GM12874 (cell line): Measurements from ENCODE around the gene SPDYE6.

Experiments used
- TF ChIP-seq, protein P1 (sequence below): IDR thresholded peaks from 2 replicates; pipeline ENCODE4 v1.5.1; 2011; ENCODE audit warnings: low read depth, mild to moderate bottlenecking, control low read depth, low read length, moderate library complexity; ENCODE audit not compliant: insufficient read depth

The SPDYE6 gene

DNA sequence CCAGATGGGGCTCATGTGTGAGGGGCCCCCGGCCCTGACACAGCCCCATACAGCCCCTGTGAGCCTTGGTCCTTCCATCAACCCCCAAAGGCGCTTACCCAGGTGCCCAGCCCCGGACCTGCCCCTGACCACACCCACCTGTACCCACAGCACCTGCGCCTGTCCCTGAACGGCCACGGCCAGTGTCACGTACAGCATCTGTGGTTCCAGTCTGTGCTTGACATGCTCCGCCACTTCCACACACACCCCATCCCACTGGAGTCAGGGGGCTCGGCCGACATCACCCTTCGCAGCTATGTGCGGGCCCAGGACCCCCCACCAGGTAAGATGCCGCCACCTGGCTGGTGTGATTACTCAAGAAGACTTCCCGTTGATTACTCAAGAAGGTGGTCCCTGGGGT, 36.1 kb downstream of the SPDYE6 start:
- TF ChIP-seq, protein P1, sequence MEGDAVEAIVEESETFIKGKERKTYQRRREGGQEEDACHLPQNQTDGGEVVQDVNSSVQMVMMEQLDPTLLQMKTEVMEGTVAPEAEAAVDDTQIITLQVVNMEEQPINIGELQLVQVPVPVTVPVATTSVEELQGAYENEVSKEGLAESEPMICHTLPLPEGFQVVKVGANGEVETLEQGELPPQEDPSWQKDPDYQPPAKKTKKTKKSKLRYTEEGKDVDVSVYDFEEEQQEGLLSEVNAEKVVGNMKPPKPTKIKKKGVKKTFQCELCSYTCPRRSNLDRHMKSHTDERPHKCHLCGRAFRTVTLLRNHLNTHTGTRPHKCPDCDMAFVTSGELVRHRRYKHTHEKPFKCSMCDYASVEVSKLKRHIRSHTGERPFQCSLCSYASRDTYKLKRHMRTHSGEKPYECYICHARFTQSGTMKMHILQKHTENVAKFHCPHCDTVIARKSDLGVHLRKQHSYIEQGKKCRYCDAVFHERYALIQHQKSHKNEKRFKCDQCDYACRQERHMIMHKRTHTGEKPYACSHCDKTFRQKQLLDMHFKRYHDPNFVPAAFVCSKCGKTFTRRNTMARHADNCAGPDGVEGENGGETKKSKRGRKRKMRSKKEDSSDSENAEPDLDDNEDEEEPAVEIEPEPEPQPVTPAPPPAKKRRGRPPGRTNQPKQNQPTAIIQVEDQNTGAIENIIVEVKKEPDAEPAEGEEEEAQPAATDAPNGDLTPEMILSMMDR = no peak

DNA sequence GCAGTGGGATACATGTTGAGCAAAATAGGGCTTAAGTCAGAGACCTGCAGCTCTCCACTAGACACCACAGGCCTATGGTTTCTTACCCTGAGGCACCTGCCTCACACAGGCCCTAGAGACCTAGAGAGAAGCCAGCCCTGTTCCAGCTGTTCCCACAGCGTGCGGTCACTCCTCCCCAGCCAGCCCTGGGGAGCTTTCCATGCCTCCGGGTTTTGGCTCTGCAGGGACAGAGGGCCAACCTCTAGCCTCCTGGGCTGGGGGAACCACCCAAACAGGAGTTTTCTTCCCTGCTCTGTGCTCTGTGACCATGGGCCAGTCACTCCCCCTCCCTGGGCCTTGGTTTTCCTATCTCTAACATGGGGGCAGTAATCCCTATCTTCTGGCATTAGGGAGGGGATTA, 36.6 kb downstream of the SPDYE6 start:
- TF ChIP-seq, protein P1 = no peak

DNA sequence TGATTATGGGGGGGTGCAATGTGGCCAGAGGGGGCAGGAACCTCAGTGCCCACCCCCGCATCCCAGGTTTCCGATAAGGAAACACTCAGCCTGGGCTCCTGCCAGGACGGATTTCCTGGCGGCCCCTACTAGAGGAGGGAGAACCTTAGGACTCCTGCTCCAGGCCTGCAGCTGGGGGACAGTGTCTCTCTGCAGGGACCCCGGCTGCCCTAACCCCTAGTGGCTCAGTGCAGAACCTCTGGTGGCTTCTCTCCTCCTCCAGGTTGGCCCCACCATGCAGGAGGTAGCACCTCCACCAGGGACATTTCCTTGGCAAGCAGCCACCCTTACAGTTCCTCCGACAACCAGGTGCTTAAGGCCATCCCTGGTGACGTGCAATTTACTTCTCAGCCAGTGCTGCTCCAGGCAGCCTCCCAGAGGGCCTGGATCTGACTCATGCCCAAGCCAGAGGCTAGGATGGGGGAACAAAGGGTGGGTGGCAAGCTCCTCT, 37.7 kb downstream of the SPDYE6 start:
- TF ChIP-seq, protein P1 = no peak

DNA sequence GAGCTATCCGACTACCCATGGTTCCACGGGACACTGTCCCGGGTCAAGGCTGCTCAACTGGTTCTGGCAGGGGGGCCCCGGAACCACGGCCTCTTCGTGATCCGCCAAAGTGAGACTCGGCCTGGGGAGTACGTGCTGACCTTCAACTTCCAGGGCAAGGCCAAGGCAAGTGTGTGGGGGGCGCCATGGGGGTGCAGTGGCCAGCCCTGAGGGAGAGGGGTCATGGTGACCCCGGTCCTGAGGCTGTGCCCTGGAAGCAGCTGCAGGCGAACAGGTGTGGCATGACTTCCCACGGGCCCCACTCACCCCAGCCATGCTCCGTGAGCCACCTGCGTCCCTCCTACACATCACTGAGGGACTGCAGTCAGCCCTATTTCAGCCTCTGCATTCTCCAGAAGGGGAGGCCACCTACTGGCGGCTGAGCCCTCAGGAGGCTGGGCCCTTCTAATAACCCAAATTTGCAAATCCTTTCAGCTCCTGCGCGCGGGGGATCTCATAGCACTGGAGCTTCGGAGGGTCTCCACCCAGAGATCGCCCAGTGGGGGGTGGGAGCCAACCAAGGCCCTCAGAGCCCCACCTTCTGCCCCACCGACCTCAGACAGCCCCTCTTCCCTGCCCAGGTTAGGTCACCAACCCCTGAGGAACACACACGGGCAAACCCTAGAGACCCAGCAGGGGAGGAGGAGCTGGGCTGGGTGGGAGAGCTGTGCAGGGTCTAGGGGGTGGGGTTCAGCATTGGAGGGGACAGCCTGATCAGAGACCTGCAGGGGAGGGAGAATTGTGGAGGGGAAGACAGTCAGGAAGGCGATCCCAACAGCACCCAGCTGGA, 38.8 kb downstream of the SPDYE6 start:
- TF ChIP-seq, protein P1 = peak; percentile 29

DNA sequence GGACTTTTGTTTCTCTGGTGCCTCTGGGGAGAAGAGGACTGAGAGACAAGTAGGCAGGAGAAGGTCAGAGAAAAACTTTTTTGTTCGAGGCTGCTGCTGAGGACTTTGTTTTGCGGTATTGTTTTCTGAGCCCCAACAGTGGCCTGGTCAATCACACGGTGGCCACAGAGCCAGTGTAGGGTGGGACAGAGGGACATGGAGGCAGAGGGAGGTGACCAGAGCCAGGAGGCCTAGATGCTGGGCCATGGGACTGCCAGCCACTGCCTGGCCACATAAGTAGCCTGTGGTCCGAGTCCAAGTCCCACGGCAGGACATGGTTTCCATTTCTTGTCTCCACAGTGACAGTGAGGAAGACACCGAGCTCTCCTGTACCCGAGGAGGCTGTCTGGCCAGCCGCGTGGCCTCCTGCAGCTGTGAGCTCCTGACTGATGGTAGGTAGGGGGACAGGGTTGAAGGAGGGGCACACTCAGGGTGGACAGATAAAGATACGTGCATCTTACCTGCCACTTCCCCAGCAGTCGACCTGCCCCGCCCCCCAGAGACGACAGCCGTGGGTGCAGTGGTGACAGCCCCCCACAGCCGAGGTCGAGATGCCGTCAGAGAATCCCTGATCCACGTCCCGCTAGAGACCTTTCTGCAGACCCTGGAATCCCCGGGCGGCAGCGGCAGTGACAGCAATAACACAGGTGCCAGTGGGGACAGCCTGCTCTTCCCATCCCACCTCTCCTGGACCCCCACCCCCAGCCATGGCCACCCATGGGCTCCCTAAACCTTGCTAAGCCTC, 42.1 kb downstream of the SPDYE6 start:
- TF ChIP-seq, protein P1 = no peak

DNA sequence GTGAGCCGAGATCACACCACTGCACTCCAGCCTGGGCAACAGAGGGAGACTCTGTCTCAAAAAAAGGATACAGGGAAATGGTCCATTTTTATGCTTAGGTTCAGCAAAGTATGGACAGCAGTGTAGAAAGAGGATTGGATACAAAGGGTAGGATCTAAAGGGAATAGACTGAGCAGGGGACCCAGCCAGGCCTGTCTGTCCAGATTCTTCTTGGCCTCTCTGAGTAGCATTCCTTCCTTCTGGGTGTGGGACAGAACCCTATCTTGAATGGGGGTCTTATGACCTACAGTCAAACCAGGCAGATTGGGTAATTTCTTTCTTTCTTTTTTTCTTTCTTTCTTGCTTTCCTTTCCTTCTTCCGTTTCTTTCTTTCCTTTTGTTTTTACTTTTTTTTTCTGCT, 43.9 kb downstream of the SPDYE6 start:
- TF ChIP-seq, protein P1 = no peak

DNA sequence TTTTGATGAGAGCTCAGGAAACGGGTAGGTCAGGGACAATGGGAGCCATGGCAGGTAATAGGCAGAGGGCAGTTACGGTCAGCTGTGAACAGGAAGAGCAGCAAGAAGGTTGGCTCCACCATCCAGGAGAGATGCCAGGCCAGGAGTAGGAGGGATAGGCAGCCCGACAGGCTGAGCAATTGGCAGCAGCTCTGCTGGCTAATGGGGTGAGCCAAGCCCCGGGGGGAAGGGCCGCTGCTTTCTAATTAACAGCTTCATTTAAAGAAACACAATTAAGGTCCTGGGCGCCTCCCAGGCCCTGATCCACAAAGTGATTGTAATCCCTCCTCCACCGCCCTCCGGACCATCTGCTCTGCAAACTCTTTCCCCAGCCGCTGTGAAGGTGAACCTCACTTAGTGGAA, 45.8 kb downstream of the SPDYE6 start:
- TF ChIP-seq, protein P1 = no peak
